ENCODE results near the gene UVRAG.
"Not testable (repeated sequence)": the region's sequence is repeated elsewhere in the genome, so short reads cannot be mapped to it uniquely, and the experiment has no call there.

Gene UVRAG

DNA sequence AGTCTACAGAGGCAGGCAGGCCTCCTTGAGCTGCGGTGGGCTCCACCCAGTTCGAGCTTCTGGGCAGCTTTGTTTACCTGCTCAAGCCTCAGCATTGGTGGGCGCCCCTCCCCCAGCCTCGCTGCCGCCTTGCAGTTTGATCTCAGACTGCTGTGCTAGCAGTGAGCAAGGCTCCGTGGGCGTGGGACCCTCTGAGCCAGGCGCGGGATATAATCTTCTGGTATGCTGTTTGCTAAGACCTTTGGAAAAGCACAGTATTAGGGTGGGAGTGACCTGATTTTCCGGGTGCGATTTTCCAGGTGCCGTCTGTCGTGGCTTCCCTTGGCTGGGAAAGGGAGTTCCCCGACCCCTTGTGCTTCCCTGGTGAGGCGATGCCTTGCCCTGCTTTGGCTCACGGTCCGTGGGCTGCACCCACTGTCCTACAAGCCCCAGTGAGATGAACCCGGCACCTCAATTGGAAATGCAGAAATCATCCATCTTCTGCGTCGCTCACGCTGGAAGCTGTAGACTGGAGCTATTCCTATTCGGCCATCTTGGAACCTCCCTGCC, 164.5 kb downstream of the UVRAG start:
- not testable (repeated sequence) for DNase-seq

GRCh38 chr11:75980031-75980430, 165.0 kb downstream of the UVRAG start:
- DNase-seq = no peak

DNA sequence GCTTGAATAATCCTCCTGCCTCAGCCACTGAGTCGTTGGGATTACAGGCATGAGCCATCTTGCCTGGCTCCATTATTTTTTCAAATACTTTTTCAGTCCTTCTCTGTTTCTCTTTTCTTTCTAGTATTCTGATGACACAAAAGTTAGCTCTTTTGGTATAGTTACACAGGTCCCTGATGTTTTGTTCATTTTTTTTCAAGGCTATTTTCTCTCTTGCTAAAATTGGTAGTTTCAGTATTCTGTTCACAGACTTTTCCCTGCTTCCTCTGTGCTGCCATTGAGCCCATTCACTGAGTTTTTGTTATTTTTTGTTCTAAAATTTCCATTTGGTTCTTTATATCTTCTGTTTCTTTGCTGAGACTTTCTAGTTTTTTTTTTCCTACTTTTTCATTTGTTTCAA, 166.5 kb downstream of the UVRAG start:
- DNase-seq = no peak

- DNase-seq = no peak
Observed at GRCh38 chr11:75982309-75982708, 167.3 kb downstream of the UVRAG start.

DNA sequence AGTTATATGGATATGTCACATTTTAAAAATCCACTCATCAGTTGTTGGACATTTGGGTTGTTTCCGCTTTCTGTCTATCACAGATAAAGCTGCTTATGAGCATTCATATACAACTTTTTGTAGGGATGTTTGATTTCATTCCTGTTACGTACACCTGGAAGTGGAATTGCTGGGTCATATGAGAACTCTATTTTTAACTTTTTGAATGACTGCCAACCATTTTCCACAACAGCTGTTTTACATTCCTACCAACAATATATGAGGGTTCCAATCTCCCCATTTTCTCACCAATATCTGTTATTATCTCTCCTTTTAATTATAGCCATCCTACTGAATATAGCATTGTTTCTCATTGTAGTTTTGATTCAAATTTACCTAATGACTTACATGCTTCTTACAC, 172.0 kb downstream of the UVRAG start:
- no peak for DNase-seq

DNA sequence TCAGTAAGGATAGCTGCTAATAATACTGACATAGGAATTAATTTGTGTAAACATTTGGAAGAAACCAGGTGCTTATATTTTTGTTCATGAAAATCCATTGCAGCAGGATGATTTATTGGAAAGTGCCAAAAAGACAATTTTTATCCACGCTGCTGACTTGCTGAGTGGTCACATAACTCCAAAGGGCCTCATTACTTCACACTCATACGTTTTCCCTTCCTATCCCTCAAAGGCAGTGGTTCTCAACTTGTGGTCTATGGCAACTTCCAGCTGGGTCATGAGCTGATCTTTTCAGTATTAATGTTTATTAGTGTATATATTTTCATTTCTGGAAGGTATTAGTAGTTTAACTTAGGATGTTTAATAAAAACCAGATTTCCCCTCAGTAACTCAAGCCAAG, 178.1 kb downstream of the UVRAG start:
- no peak for DNase-seq

- DNase-seq = no peak
Observed at GRCh38 chr11:75994616-75995015, 179.6 kb downstream of the UVRAG start.

GRCh38 chr11:75996523-75997442, 181.8 kb downstream of the UVRAG start:
- no peak for DNase-seq

DNA sequence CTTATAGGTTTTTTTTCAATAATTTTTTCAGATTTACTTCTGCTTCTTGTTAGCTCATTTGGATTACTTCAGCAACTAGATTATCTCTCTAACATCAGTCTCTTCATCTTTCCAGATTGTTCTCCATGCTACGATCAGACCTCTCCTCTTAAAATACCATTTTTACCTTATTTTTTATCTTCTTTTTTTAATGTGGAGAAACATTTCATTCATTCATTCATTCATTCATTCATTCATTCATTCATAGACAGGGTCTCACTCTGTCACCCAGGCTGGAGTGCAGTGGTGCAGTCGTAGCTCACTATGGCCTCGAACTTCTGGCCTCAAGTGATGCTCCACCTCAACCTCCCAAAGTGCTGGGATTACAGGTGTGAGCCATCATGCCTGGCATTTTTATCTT, 189.4 kb downstream of the UVRAG start:
- no peak for DNase-seq

DNA sequence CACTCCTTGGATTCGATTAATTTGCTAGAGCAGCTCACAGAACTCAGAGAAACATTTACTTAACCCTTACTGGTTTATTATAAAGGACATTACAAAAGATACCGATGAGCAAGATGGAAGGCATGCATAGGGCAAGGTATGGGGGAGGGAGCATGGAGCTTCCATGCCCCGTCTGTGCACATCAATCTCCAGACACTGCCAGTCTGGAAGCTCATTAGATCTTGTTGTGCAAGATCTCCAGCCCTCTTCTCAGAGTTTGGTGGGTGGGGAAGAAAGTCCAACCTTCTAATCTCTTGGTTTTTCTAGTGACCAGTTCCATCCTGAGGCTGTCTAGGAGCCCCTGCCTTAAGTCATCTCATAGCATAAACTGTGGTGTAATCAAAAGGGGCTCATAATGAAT, 190.7 kb downstream of the UVRAG start:
- peak; percentile 91 for DNase-seq

GRCh38 chr11:76007166-76007565, 192.2 kb downstream of the UVRAG start:
- no peak for DNase-seq

DNA sequence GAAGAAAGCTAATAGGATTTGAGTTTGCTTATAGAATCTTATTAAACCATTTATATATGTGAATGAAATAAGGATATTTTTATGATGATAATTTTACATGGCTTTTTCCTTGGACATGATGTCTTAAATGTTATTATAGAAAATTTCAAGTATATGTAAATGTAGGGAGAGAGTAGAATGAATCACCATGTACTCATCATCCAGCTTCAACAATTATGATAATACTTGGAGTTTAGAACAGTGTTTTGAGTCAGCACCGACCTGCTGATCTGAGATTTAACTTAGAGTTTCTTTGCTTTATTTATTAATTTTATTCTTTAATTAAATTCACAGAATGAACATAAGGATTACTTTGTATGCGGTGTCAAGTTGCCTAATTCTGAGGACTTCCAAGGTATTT, 193.5 kb downstream of the UVRAG start:
- peak; percentile 55 for DNase-seq

GRCh38 chr11:76010051-76010450, 195.0 kb downstream of the UVRAG start:
- no peak for DNase-seq

- no peak for DNase-seq
Observed at GRCh38 chr11:76013526-76013925, 198.5 kb downstream of the UVRAG start.

DNA sequence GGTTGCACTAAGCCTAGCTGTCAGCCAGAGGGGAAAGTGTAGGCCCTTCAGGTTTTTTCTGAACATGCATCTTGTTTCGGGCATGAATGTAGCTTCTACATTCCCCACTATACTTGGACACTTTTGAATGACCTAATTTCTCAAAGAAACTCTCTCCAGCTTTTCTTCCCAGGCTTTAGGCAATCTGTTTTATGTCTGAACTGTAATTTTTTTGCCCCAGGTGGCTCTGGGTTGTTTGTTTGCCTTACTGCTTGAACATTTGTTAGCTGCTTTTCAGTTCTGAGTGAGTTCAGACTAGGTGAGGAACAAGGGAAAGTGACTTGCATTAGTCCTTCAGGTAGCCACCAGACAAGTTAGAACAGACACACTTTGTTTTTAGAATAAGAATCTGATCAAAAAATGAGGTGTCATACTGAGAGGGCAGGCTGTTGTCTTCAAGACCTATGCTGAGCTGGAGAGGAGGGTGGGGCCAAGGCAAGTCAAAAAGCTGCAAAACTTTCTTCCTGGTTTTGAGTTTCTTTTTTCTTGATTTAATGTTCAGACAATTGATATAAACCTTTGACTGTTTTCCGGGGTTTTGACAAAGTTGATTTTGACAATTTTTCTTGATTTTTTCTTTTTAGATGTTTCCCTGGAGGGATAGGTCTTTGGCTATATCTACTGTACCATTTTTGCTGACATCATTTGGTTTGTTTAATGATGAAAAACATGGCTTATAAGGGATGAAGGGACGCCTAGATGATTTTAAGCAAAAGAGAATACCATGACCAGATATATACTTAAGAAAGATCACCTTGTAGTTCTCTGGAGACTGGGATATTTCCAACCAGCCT, 208.4 kb downstream of the UVRAG start:
- no peak for DNase-seq

- no peak for DNase-seq
Observed at GRCh38 chr11:76025068-76025467, 210.1 kb downstream of the UVRAG start.

- DNase-seq = no peak
Observed at GRCh38 chr11:76025817-76026216, 210.8 kb downstream of the UVRAG start.

DNA sequence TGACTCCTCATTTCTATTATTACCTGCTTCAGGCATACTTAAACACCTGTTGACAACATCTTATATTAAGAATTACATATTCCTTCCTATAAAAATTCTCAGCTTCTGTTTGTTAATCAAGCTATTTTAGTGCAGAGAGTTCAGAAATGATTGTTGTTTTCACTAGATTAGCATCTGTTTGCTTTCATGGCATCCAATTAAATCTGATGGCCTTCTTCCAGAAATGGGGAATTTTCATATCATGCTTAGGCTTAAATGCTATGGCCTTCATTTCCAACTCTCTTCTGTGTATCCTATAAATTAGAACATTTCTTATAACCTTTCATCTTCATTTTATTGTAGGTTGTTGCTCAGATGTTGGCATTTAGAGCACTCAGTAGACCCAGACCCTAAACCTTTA, 211.3 kb downstream of the UVRAG start:
- no peak for DNase-seq

DNA sequence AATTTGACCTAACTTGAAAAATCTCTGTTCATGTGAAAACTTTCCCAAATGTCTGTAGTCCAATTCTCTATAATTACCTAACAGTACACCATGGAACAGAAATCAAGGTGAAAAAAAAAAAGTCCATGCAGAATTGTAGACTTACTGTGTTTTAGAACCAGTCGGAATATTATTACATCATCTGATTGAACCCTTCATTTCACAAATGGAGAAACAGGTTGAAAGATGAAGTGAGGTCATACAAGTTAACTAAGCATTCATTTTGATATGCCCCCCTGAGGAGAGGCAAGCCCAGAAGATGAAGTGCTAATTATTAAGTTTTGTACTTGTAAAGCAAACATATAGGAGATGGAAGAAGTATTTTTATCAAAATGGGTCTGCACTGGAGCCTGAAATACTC, 211.9 kb downstream of the UVRAG start:
- DNase-seq = no peak

- no peak for DNase-seq
Observed at GRCh38 chr11:76030286-76030685, 215.3 kb downstream of the UVRAG start.

GRCh38 chr11:76030968-76031590, 216.1 kb downstream of the UVRAG start:
- no peak for DNase-seq

DNA sequence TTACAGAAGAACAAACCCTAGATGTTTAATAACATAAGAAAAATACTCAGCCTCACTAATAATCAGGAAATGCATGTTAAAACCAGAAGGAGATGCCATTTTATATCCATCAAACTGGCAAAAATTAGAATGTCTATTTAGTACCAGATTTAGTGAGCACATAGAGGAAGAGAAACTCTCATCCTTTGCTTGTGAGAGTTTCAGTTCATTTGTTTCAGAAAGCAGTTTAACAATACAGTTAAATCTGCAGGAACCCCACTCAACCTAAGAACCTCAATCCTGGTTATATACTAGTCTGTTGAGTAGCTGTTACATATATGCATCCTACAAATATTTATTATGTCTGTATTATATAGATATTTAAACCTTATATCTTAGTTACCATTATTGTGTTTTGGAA, 218.7 kb downstream of the UVRAG start:
- no peak for DNase-seq

DNA sequence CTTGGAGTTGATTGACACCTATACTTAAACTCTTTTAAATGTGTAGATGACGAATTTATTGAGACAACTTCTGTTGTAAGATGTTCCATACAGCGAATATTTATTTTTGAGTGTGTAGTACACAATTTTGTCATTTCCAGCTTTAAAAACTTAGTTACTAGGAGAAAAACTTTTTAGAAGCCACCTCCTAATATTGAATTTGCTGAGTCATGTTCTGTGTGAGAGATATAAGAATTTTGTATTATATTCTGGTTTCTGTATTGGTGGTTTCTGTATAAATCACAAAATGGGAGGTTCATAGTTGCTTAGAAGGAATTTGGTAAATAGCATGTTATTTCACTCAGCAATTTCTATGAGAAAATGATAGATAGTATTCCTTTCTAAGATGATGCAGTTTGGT, 220.0 kb downstream of the UVRAG start:
- DNase-seq = no peak

Measured in NCI-H226 (cell line).